Kidney (tissue), 14 donors: ENCODE results near the gene WHAMM. TPM values are rescaled to one million over a fixed set of nuclear protein-coding genes. Genes with fewer than 3 reads are reported as not detected.
A peak's percentile ranks its signal among the peaks of the same experiment; 100 is the strongest.
"Not testable (repeated sequence)": the region's sequence is repeated elsewhere in the genome, so short reads cannot be mapped to it uniquely, and the experiment has no call there.

Experiments used
- DNase-seq, 5 donors: peaks; one replicate each; pipeline ENCODE4 v3.0.0-alpha.2; 2013 to 2020
- FAIRE-seq: peaks from 2 replicates; lab custom pipeline; 2012; peaks lifted over from hg19 to GRCh38; lab: Jason Lieb, UNC
- H3K27ac ChIP-seq, 2 donors: one replicate each; pipeline ENCODE4 v1.7.0; 2013; ENCODE audit warnings: low read depth in 2 of 2, low read length in 2 of 2, inconsistent platforms in 1 of 2
- H3K27me3 ChIP-seq: one replicate; pipeline ENCODE4 v1.7.1; 2013; ENCODE audit warnings: low read length, inconsistent platforms; ENCODE audit not compliant: control insufficient read depth, insufficient read depth
- H3K36me3 ChIP-seq, 3 donors: one replicate each; pipeline versions ENCODE4 v1.7.0 to v1.7.1; 2013; ENCODE audit warnings: low read length in 3 of 3, control low read depth in 1 of 3, inconsistent platforms in 1 of 3; ENCODE audit not compliant: insufficient read depth in 3 of 3, control insufficient read depth in 2 of 3
- H3K4me1 ChIP-seq, 3 donors: one replicate each; pipeline versions ENCODE4 v1.7.0 to v1.7.1; 2013; ENCODE audit warnings: low read length in 3 of 3, inconsistent platforms in 1 of 3, low read depth in 1 of 3; ENCODE audit not compliant: control insufficient read depth in 2 of 3, insufficient read depth in 2 of 3
- H3K4me3 ChIP-seq, 3 donors: one replicate each; pipeline versions ENCODE4 v1.7.0 to v1.8.1; 2013; ENCODE audit warnings: low read length in 3 of 3, control low read depth in 1 of 3, inconsistent platforms in 1 of 3
- H3K9ac ChIP-seq, 3 donors: one replicate each; pipeline versions ENCODE4 v1.7.0 to v1.7.1; 2013; ENCODE audit warnings: low read length in 3 of 3, control low read depth in 1 of 3, inconsistent platforms in 1 of 3
- H3K9me3 ChIP-seq, 3 donors: one replicate each; pipeline versions ENCODE4 v1.7.0 to v1.7.1; 2013; ENCODE audit warnings: low read length in 3 of 3, control low read depth in 1 of 3, inconsistent platforms in 1 of 3; ENCODE audit not compliant: control insufficient read depth in 2 of 3, insufficient read depth in 1 of 3
- intact Hi-C: fragments of 100-400 bp; cut with DNase I; formaldehyde crosslinking; loops from one replicate; pipeline ENCODE4 v1.11.1; 2022
- polyA plus RNA-seq: library from polyadenylated mRNA; stranded (reverse); fragments of 350-450 nt; fragmentation: Illumina TruSeq; extraction: RNeasy Lipid Tissue Mini Kit (QIAGEN cat#74804); gene quantifications from one replicate; pipeline ENCODE4 v1.2.3, GENCODE V29; 2014; ENCODE audit warnings: low read depth, low replicate concordance; ENCODE audit not compliant: insufficient read depth
- total RNA-seq: library from RNA; stranded (reverse); fragmentation: NEBNext Ultra II Directional; extraction: Animal tissue kit (Norgen Biotek cat#: 25700); gene quantifications from one replicate; pipeline ENCODE4 v1.2.1, GENCODE V29; 2021
- TF ChIP-seq, protein P1 (sequence below): IDR thresholded peaks from 3 replicates; pipeline ENCODE4 v1.5.1; 2012; ENCODE audit warnings: mild to moderate bottlenecking, moderate library complexity, borderline replicate concordance; ENCODE audit not compliant: insufficient read depth; ENCODE audit errors: extremely low read depth
- donor health status: control.
- donor health status: control.
- donor health status: control.
- donor health status: control.
- donor health status: control.
- donor health status: DM: yes; HTN: yes; CAD: no.
- donor health status: Normal renal cell carcinoma (clear cell type).

Gene WHAMM
- total and polyA plus RNA-seq, 2 donors from 2014 or later = 4.0 to 13.8 TPM

DNA sequence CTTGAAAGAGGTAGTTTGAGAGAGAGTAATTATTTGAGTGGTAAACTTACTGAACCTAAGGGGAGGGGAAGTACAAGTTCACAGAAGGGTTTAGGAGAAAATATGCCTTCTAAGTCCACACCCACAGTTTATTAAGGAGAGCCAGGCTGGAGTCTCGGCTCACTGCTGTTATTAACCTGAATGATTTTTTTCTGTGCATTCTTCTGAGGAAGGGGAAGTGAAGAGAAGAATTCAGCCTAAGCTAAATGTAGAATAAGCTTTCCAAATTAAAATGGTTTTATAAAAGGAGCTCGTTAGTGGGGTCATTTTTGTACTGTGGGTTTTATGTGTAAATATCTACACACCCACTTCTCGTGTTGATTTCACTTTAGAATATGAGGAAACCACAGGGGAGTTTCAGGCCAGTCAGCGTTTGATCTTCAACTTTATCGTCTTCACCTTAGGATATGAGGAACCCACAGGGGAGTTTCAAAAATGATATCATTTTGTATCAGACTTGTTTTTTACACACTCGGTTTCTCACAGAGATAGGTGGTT lies 1.5 kb downstream of the WHAMM start:
- H3K27ac ChIP-seq = peak overlapping the region; percentile 97 to 100
- peak in 1 of 5 donors; percentile 41 for DNase-seq
- peaks cover 3 to 15% (median 5%) of the 10 kb centered on the region in 3 donors for H3K36me3 ChIP-seq
- TF ChIP-seq, protein P1, sequence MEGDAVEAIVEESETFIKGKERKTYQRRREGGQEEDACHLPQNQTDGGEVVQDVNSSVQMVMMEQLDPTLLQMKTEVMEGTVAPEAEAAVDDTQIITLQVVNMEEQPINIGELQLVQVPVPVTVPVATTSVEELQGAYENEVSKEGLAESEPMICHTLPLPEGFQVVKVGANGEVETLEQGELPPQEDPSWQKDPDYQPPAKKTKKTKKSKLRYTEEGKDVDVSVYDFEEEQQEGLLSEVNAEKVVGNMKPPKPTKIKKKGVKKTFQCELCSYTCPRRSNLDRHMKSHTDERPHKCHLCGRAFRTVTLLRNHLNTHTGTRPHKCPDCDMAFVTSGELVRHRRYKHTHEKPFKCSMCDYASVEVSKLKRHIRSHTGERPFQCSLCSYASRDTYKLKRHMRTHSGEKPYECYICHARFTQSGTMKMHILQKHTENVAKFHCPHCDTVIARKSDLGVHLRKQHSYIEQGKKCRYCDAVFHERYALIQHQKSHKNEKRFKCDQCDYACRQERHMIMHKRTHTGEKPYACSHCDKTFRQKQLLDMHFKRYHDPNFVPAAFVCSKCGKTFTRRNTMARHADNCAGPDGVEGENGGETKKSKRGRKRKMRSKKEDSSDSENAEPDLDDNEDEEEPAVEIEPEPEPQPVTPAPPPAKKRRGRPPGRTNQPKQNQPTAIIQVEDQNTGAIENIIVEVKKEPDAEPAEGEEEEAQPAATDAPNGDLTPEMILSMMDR = no peak
- no peak for FAIRE-seq
- intact Hi-C loops = no loop called here
- H3K4me1 ChIP-seq = peaks cover 0 to 13% (median 0%) of the 10 kb centered on the region in 3 donors
- peak overlapping the region; percentile 92 to 94 (median 93) for H3K4me3 ChIP-seq
- no peaks in the 10 kb centered on the region for H3K9me3 ChIP-seq
- H3K9ac ChIP-seq = peak overlapping the region; percentile 85 to 90 (median 86)
- no peaks in the 10 kb centered on the region for H3K27me3 ChIP-seq

DNA sequence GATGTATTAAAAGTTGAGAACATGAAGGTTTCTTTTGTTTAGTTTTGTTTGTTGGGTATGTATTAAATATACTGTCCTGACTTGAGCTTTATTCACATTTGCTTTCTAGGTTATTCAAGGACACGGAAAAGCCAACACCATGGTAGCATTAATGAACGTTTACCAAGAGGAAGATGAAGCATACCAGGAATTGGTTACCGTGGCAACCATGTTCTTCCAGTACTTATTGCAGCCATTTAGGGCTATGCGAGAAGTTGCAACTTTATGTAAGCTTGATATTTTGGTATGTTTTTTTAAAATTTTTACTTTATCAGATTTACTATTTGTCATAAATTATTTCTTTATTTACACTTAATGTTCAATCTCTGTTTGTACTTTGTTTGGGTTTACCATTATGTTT lies 3.6 kb downstream of the WHAMM start:
- intact Hi-C loops = no loop called here
- no peaks in the 10 kb centered on the region for H3K9me3 ChIP-seq
- no peaks in the 10 kb centered on the region for H3K27me3 ChIP-seq
- no peak overlapping the region for H3K27ac ChIP-seq
- peaks cover 0 to 13% (median 0%) of the 10 kb centered on the region in 3 donors for H3K4me1 ChIP-seq
- DNase-seq (no peak), FAIRE-seq (no peak)
- H3K9ac ChIP-seq = no peak overlapping the region
- TF ChIP-seq, protein P1 = no peak
- H3K4me3 ChIP-seq = no peak overlapping the region
- peaks cover 3 to 32% (median 15%) of the 10 kb centered on the region in 3 donors for H3K36me3 ChIP-seq

DNA sequence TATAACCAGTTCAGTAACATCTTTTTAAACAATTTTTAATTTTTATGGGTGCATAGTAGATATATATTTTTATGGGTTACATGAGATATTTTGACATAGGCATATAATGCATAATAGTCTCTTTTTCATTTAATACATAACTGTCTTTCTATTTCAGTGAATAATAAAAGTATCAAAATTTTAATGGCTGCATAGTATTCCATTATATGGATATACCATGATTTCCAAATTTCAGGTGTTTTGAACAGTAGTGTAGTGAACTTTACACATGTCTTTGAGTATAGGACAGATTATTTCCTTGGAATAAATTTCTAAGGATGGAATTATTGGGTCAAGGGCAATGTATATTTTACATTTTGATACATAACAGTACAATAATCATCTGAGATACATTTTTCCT lies 10.7 kb downstream of the WHAMM start:
- no peaks in the 10 kb centered on the region for H3K9me3 ChIP-seq
- H3K4me1 ChIP-seq = no peaks in the 10 kb centered on the region
- TF ChIP-seq, protein P1 = no peak
- FAIRE-seq (no peak), DNase-seq (no peak)
- H3K36me3 ChIP-seq = peaks cover 12 to 50% (median 22%) of the 10 kb centered on the region in 3 donors
- H3K27me3 ChIP-seq = no peaks in the 10 kb centered on the region
- H3K27ac ChIP-seq = no peak overlapping the region
- intact Hi-C loops = no loop called here
- H3K4me3 ChIP-seq = no peak overlapping the region
- H3K9ac ChIP-seq = no peak overlapping the region

DNA sequence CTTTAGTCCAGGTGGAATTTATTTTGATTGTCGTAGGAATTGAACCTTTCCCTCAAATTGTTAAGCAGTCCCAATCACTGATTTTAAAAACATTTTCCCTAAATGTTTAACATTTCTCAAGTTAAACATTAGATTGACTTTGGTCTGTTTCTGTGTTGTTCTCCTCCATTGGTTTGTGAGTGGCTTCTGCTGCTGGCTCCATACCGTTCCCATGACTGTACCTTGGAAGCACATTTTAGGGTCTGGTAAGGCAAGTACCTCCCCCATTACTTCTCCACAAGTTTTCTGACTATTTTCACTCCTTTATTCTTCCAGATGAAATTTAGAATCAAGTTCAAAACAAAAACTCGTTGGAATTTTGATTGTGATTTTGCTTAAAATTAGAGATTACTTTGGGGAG lies 12.0 kb downstream of the WHAMM start:
- intact Hi-C loops, H3K9ac ChIP-seq, H3K9me3 ChIP-seq, H3K4me1 ChIP-seq, H3K27ac ChIP-seq, H3K4me3 ChIP-seq, H3K27me3 ChIP-seq: not testable (repeated sequence)
- peak in 1 of 5 donors; percentile 22 for DNase-seq
- H3K36me3 ChIP-seq = peaks cover 13 to 49% (median 27%) of the 10 kb centered on the region in 3 donors
- peak; percentile 13 for FAIRE-seq

DNA sequence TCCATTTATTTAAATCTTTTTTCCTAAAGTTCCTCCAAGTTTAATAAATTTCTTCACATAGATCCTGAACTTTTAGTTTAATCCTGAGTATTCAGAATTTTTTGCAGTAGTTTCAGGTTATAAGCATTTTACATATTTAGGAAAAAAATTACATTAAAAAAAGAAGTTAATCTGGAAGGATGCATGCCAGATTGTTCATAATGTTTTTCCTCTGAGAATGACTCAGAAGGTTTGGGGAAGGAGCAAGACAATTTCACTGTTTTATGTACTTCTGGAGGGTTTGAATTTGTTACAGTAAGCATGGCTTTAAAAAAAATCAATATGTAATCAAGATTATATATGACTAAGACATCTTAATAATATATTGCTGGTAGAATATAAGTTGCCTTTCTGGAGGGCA lies 12.4 kb downstream of the WHAMM start:
- H3K27ac ChIP-seq, DNase-seq, FAIRE-seq, H3K9ac ChIP-seq, intact Hi-C loops, H3K9me3 ChIP-seq, H3K27me3 ChIP-seq, H3K4me3 ChIP-seq, H3K4me1 ChIP-seq: not testable (repeated sequence)
- H3K36me3 ChIP-seq = peaks cover 13 to 46% (median 24%) of the 10 kb centered on the region in 3 donors
